CD4-positive, alpha-beta T cell treated with Interleukin-17A for 4 hours (primary cell): ENCODE data around the gene MRPS18C.
"Not testable (repeated sequence)": the region's sequence is repeated elsewhere in the genome, so short reads cannot be mapped to it uniquely, and the experiment has no call there.

ENCODE experiments used
- DNase-seq: peaks from one replicate; pipeline ENCODE4 v3.0.0-alpha.2; 2020; ENCODE audit warnings: mixed read lengths

Gene MRPS18C

GRCh38 chr4:83498187-83498586, 42.3 kb downstream of the MRPS18C start:
- DNase-seq: no peak

GRCh38 chr4:83501671-83502070, 45.8 kb downstream of the MRPS18C start:
- not testable (repeated sequence) for DNase-seq

- peak; percentile 50 for DNase-seq
These were observed 48.1 kb downstream of the MRPS18C start for GRCh38 chr4:83503974-83504373.

DNA sequence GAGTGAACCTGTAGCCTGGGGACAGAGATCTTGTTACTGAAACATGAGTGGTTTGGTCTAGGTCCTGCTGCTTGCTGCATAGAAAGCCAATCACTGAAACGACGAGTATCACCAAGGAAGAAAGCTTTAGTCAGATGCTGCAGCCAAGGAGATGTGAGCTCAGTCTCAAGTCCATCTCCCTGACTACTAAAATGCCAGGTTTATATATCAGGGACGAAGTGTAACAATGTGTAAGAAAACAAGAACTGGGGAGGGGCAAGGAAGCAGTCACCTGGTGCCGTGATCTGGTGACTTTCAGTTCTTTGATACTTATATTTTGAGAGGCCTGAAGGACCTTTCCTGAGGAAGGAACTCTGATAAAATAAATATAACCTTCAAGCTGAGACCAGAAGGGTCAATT, 48.6 kb downstream of the MRPS18C start:
- no peak for DNase-seq

DNA sequence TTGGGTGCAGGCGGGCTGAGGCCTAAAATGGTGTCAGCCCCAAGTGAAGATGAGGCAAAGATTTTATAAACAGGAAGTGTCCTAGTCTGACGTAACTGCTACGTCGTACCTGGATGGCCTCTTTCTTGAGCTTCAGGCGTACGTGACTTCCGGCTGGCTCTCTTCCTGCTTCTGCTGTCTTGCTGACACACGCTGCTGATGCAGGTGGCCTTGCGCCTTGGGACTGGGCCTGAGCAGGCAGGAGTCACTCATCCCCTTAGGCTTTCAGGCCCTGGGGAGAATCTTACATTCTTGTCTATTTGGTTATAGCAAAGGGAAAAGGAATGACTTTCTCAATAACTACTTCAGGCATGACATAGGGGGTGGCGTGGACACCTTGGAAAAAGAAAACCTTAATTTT, 49.1 kb downstream of the MRPS18C start:
- no peak for DNase-seq

- peak; percentile 49 for DNase-seq
These were observed 53.3 kb downstream of the MRPS18C start for GRCh38 chr4:83509156-83509585.

GRCh38 chr4:83510442-83510841, 54.6 kb downstream of the MRPS18C start:
- no peak for DNase-seq
